ENCODE results near the gene TMOD1. TPM values are rescaled to one million over a fixed set of nuclear protein-coding genes. Genes with fewer than 3 reads are reported as not detected.

TMOD1 gene
- total RNA-seq, 4 donors from 2014 or later: 1.8 to 4.9 (median 2.9) TPM

GRCh38 chr9:97524424-97524823, 23.0 kb downstream of the TMOD1 start:
- intact Hi-C loops (cut with DNase I; ENCODE audit: low total_unique reads): no loop called here
- WGBS, 2 donors: 71 to 92% methylated on average over 4 of the region's 4 CpGs
- no peak for DNase-seq (ENCODE audit: low spot score in 2 of 2)
- TF ChIP-seq POLR2A (IDR thresholded peaks at IDR 0.05) (no peak), CTCF (IDR thresholded peaks at IDR 0.05) (no peak)
- no peak overlapping the region for H3K4me3 ChIP-seq (ENCODE audit: low read depth, poor library complexity, severe bottlenecking)

DNA sequence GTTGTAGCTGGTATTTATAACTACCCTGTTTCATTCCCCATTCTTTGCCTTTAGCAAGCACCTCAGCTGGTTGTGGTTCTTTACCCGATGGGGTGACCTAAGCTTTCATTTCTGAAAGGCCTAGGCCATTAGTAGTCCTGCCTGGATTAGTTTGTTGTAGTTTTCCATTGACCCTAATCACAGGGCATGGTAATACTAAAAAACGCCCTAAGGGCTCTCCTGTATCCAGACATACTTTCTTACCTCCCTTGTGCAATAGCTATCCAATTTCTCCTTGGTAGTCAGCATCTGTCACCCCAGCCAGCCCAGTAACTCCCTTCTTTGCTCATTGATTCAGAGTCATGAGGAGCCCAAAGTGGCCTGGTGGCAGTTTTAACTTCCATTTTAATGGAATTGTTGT, 24.0 kb downstream of the TMOD1 start:
- 69 to 80% methylated on average over 2 of the region's 2 CpGs for WGBS, 2 donors
- DNase-seq (ENCODE audit: low spot score in 2 of 2): peak in 1 of 2 donors; percentile 53
- intact Hi-C loops (cut with DNase I; ENCODE audit: low total_unique reads): no loop called here
- H3K4me3 ChIP-seq (ENCODE audit: low read depth, poor library complexity, severe bottlenecking): no peak overlapping the region
- TF ChIP-seq CTCF (IDR thresholded peaks at IDR 0.05) (no peak), POLR2A (IDR thresholded peaks at IDR 0.05) (no peak)

DNA sequence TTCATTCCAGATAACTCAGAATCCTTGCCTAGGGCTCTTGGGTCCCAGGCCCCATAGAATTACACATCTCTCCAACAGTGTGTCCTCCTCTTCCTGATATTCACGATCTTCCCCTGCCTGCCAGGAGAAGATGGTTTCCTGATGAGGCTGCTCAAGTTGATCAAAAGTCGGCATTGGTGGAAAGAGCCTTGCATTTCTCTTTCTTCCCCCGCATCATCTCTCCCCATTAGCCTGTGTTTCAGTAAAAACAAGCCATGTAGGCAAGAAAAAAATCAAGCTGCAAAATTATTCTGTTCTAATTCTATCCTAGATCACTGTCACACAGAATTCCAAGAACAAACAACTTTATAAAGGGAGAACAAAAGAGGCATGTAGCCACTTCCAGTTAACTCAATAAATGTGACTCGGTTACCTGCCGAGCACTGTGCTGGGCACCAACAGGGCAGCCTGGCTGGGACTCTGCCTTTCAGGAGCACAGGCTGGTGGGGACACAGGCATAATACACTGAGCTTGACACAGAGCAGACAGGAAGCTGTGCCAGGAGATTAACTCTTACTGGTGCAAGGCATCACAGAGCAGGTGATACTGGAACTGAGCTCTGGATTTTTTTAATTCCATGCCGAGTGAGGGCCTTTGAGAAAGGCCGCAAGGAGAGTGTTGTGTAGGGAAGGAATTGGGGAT, 25.6 kb downstream of the TMOD1 start:
- no peak overlapping the region for H3K4me3 ChIP-seq (ENCODE audit: low read depth, poor library complexity, severe bottlenecking)
- WGBS, 2 donors: 84 to 87% methylated on average over 7 of the region's 7 CpGs
- TF ChIP-seq CTCF (IDR thresholded peaks at IDR 0.05) (no peak), POLR2A (IDR thresholded peaks at IDR 0.05) (no peak)
- peak in 1 of 2 donors; percentile 26 for DNase-seq (ENCODE audit: low spot score in 2 of 2)
- intact Hi-C loops (cut with DNase I; ENCODE audit: low total_unique reads): no loop called here

GRCh38 chr9:97527626-97528528, 26.4 kb downstream of the TMOD1 start:
- WGBS, 2 donors: 77 to 78% methylated on average over 18 of the region's 18 CpGs
- no peak for TF ChIP-seq POLR2A (IDR thresholded peaks at IDR 0.05)
- TF ChIP-seq CTCF (IDR thresholded peaks at IDR 0.05): no peak
- no peak overlapping the region for H3K4me3 ChIP-seq (ENCODE audit: low read depth, poor library complexity, severe bottlenecking)
- intact Hi-C loops (cut with DNase I; ENCODE audit: low total_unique reads): no loop called here
- peak in 1 of 2 donors; percentile 76 for DNase-seq (ENCODE audit: low spot score in 2 of 2)

DNA sequence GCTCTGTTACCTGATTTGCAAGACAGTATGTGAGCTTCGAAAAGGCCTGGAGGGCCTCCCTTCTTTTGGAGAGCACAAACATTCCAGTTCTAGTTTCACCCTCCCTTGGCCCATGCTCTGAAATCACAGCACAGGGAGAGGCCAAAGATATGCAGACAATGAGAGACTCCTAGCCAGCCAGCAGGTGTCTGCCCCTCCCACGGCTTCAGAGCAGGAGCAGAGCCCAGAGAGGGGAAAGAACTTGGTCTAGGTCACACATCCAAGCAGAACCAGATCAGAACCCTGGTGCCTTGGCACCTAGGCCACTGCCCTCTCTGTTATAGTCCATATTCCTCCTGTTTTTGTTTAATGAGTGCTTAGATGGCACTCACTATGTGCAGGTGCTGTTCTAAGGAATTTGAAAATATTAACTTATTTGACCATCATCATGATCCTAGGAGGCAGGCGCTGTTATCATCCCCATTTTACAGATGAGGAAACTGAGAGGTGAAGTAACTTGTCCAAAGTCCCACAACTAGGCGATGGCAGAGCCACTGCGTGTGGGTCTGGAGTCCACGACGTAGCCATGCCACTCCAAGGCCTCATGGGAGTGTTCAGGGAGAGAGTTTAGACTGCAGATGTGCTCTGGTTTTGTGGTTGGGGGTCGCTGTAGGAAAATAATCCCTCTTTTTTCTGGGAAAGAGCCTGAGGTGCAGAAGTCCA, 27.2 kb downstream of the TMOD1 start:
- H3K4me3 ChIP-seq (ENCODE audit: low read depth, poor library complexity, severe bottlenecking): no peak overlapping the region
- intact Hi-C loops (cut with DNase I; ENCODE audit: low total_unique reads): no loop called here
- 76 to 80% methylated on average over 8 of the region's 8 CpGs for WGBS, 2 donors
- DNase-seq (ENCODE audit: low spot score in 2 of 2): peak in 1 of 2 donors; percentile 49
- TF ChIP-seq POLR2A (IDR thresholded peaks at IDR 0.05) (no peak), CTCF (IDR thresholded peaks at IDR 0.05) (no peak)
